B cell (primary cell): ENCODE measurements around the gene QSOX2. TPM values are rescaled to one million over a fixed set of nuclear protein-coding genes. Genes with fewer than 3 reads are reported as not detected.

ENCODE experiments used
- ATAC-seq: fragments of 200-7000 bp; cut with Tn5 transposase; one replicate; pipeline ENCODE4 v1.10.0; 2021; ENCODE audit warnings: low read depth, mild to moderate bottlenecking, moderate number of reproducible peaks, moderate library complexity
- CTCF ChIA-PET: fragments of 350-600 bp; sonication (Branson Sonifier 250); formaldehyde crosslinking; loops from one replicate; lab custom pipeline; 2021; ENCODE audit warnings: antibody characterized with exemption, inconsistent platforms; lab: Charles Lee
- POLR2A ChIA-PET: fragments of 350-600 bp; sonication (Branson Sonifier 250); formaldehyde crosslinking; loops from one replicate; lab custom pipeline; 2021; ENCODE audit warnings: antibody characterized with exemption; lab: Charles Lee
- DNase-seq: peaks from one replicate; pipeline ENCODE4 v3.0.0; 2013
- H2AFZ ChIP-seq: 2 replicates; pipeline ENCODE4 v1.6.1; 2012; ENCODE audit warnings: mild to moderate bottlenecking, low read depth, low read length; ENCODE audit not compliant: insufficient read depth, poor library complexity, severe bottlenecking
- H3K27ac ChIP-seq, 2 donors: 1 replicate in 1 of 2; 2 replicates in 1 of 2; pipeline ENCODE4 v1.5.1; 2012 to 2013; ENCODE audit warnings: low read length in 2 of 2, mild to moderate bottlenecking in 2 of 2, moderate library complexity in 1 of 2
- H3K27me3 ChIP-seq, 4 experiments: fragments of 200-600 bp in 1 of 4; sonication (generic) in 1 of 4; replicated peaks in 1 of 4; 1 replicate in 2 of 4; 2 replicates in 2 of 4; pipeline versions ENCODE4 v1.6.1 to v1.7.0; 2013 to 2016; ENCODE audit warnings: low read length in 3 of 4, mild to moderate bottlenecking in 2 of 4, mixed read lengths in 1 of 4, moderate library complexity in 1 of 4; ENCODE audit not compliant: insufficient read depth in 4 of 4, control insufficient read depth in 3 of 4; ENCODE audit errors: control extremely low read depth in 1 of 4
- H3K36me3 ChIP-seq, 2 experiments: replicated peaks in 1 of 2; 1 replicate in 1 of 2; 2 replicates in 1 of 2; pipeline versions ENCODE4 v1.6.1 to v1.7.1; 2013; ENCODE audit warnings: low read length in 1 of 2; ENCODE audit not compliant: insufficient read depth in 2 of 2, control insufficient read depth in 1 of 2; ENCODE audit errors: control extremely low read depth in 1 of 2, extremely low read depth in 1 of 2
- H3K4me1 ChIP-seq, 2 donors: fragments of 200-600 bp in 1 of 2; sonication (generic) in 1 of 2; 1 replicate in 1 of 2; 2 replicates in 1 of 2; pipeline versions ENCODE4 v1.5.1 to v1.6.1; 2013 to 2017; ENCODE audit warnings: low read length in 2 of 2; ENCODE audit not compliant: control insufficient read depth in 2 of 2, insufficient read depth in 2 of 2
- H3K4me2 ChIP-seq: replicated peaks from 2 replicates; pipeline ENCODE3; 2012; ENCODE audit warnings: mild to moderate bottlenecking, low read depth, low read length; ENCODE audit not compliant: poor library complexity, severe bottlenecking
- H3K4me3 ChIP-seq, 5 experiments: fragments of 200-600 bp in 1 of 5; sonication (generic) in 1 of 5; 1 replicate in 3 of 5; 2 replicates in 2 of 5; pipeline versions ENCODE4 v1.5.1 to v1.7.0; 2011 to 2016; ENCODE audit warnings: low read length in 4 of 5, mild to moderate bottlenecking in 4 of 5, low read depth in 2 of 5, control low read depth in 1 of 5, moderate library complexity in 1 of 5; ENCODE audit not compliant: insufficient read depth in 1 of 5; ENCODE audit errors: control extremely low read depth in 1 of 5, extremely low read depth in 1 of 5
- H3K79me2 ChIP-seq: fragments of 200-600 bp; sonication (generic); one replicate; pipeline ENCODE4 v1.6.0; 2016; ENCODE audit warnings: low read length; ENCODE audit not compliant: control insufficient read depth, insufficient read depth
- H3K9ac ChIP-seq: fragments of 200-600 bp; sonication (generic); 2 replicates; pipeline ENCODE4 v1.6.1; 2017; ENCODE audit warnings: mild to moderate bottlenecking, low read length, moderate library complexity
- H3K9me3 ChIP-seq, 3 donors: one replicate each; pipeline versions ENCODE4 v1.6.1 to v1.7.1; 2013; ENCODE audit warnings: low read length in 2 of 3; ENCODE audit not compliant: control insufficient read depth in 2 of 3, insufficient read depth in 1 of 3; ENCODE audit errors: control extremely low read depth in 1 of 3
- H4K20me1 ChIP-seq: 2 replicates; pipeline ENCODE4 v1.6.0; 2012; ENCODE audit warnings: mild to moderate bottlenecking, low read length; ENCODE audit not compliant: insufficient read depth, control insufficient read depth, poor library complexity, severe bottlenecking
- H3K27ac Mint-ChIP-seq: one replicate; pipeline ENCODE4 v1.8.0; 2021; ENCODE audit warnings: mixed read lengths
- H3K27me3 Mint-ChIP-seq: one replicate; pipeline ENCODE4 v1.8.0; 2021; ENCODE audit warnings: mixed read lengths
- H3K4me1 Mint-ChIP-seq: one replicate; pipeline ENCODE4 v1.8.0; 2021; ENCODE audit warnings: mixed read lengths
- H3K4me3 Mint-ChIP-seq: one replicate; pipeline ENCODE4 v1.8.0; 2021; ENCODE audit warnings: mixed read lengths
- H3K9me3 Mint-ChIP-seq: one replicate; pipeline ENCODE4 v1.8.0; 2022; ENCODE audit warnings: mixed read lengths; ENCODE audit not compliant: insufficient read depth
- EZH2 ChIP-seq: IDR thresholded peaks from 2 replicates; pipeline ENCODE4 v1.6.1; 2012; ENCODE audit warnings: borderline replicate concordance, low read depth, mild to moderate bottlenecking, moderate library complexity, low read length; ENCODE audit not compliant: insufficient read depth, poor library complexity, severe bottlenecking
- WGBS: methylation state at CpG from one replicate; pipeline ENCODE4 v1.1.5; 2013; ENCODE audit warnings: missing lambda C conversion rate; ENCODE audit not compliant: insufficient coverage; 5-methylcytosine and 5-hydroxymethylcytosine counted together
- intact Hi-C: fragments of 100-400 bp; cut with micrococcal nuclease; formaldehyde crosslinking; loops from one replicate; pipeline ENCODE4 v1.10.0; 2022
- polyA plus RNA-seq: library from polyadenylated mRNA; depleted of rRNA; stranded (reverse); fragments of >200 nt; gene quantifications from 2 replicates; pipeline ENCODE4 v1.2.3, GENCODE V29; 2012
- total RNA-seq, 2 donors: library from RNA; stranded (reverse); fragments of 120-200 nt in 1 of 2; gene quantifications; 1 replicate in 1 of 2; 2 replicates in 1 of 2; pipeline versions ENCODE4 v1.2.3 to v1.2.4, GENCODE V29; 2013 to 2022
- TF ChIP-seq, protein P1 (sequence below): fragments of 200-600 bp; IDR thresholded peaks from one replicate; pipeline ENCODE4 v1.8.0; 2022; ENCODE audit warnings: antibody characterized with exemption, mild to moderate bottlenecking

QSOX2 gene
- total and polyA plus RNA-seq, 2 donors (not counting 1 experiment from before 2014, with no cell fraction given), result 62.9 to 139 TPM

GRCh38 chr9:136250676-136251075 is 5.1 kb upstream of the QSOX2 start:
- ATAC-seq (no peak), DNase-seq (no peak)
- Histone ChIP-seq H3K4me2 (no peak overlapping the region), H2AFZ (no peak overlapping the region), H3K4me3 (no peak overlapping the region), H4K20me1 (no peaks in the 10 kb centered on the region), H3K9me3 (no peaks in the 10 kb centered on the region), H3K27me3 (peaks cover 0 to 5% (median 0%) of the 10 kb centered on the region in 4 experiments), H3K9ac (no peak overlapping the region), H3K4me1 (peaks cover 5 to 8% of the 10 kb centered on the region in 2 donors), H3K79me2 (no peaks in the 10 kb centered on the region), H3K36me3 (no peaks in the 10 kb centered on the region), H3K27ac (no peak overlapping the region)
- ChIA-PET CTCF (interaction anchor here (1.4 kb wide), 1 partner anchor 33 kb away, joined by 3 read pairs; no protein-coding TSS in a partner anchor), POLR2A (no interaction called here)
- Mint-ChIP-seq H3K4me3 (no peak overlapping the region), H3K27ac (peak overlapping the region; percentile 10), H3K4me1 (peaks cover 4% of the 10 kb centered on the region), H3K27me3 (no peaks in the 10 kb centered on the region), H3K9me3 (no peaks in the 10 kb centered on the region)
- intact Hi-C loops, result no loop called here
- WGBS, result 73% methylated on average over 10 of the region's 10 CpGs
- TF ChIP-seq, protein P1, sequence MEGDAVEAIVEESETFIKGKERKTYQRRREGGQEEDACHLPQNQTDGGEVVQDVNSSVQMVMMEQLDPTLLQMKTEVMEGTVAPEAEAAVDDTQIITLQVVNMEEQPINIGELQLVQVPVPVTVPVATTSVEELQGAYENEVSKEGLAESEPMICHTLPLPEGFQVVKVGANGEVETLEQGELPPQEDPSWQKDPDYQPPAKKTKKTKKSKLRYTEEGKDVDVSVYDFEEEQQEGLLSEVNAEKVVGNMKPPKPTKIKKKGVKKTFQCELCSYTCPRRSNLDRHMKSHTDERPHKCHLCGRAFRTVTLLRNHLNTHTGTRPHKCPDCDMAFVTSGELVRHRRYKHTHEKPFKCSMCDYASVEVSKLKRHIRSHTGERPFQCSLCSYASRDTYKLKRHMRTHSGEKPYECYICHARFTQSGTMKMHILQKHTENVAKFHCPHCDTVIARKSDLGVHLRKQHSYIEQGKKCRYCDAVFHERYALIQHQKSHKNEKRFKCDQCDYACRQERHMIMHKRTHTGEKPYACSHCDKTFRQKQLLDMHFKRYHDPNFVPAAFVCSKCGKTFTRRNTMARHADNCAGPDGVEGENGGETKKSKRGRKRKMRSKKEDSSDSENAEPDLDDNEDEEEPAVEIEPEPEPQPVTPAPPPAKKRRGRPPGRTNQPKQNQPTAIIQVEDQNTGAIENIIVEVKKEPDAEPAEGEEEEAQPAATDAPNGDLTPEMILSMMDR, result no peak
- no peak for TF ChIP-seq EZH2

GRCh38 chr9:136249877-136250559 is 4.4 kb upstream of the QSOX2 start:
- no peak overlapping the region for H3K9ac ChIP-seq
- no peak overlapping the region for H3K4me3 Mint-ChIP-seq

More at GRCh38 chr9:136249877-136250559, 4.4 kb upstream of the QSOX2 start:
- POLR2A ChIA-PET, result no interaction called here
- Histone ChIP-seq H3K4me3 (no peak overlapping the region), H3K27me3 (peaks cover 0 to 2% (median 0%) of the 10 kb centered on the region in 4 experiments), H2AFZ (no peak overlapping the region), H3K36me3 (no peaks in the 10 kb centered on the region), H3K4me1 (peaks cover 5 to 9% of the 10 kb centered on the region in 2 donors), H4K20me1 (peaks cover 3% of the 10 kb centered on the region), H3K9me3 (no peaks in the 10 kb centered on the region), H3K79me2 (peaks cover 3% of the 10 kb centered on the region), H3K4me2 (no peak overlapping the region), H3K27ac (no peak overlapping the region)
- TF ChIP-seq EZH2, result no peak
- TF ChIP-seq, protein P1, result no peak
- Mint-ChIP-seq H3K9me3 (no peaks in the 10 kb centered on the region), H3K27ac (no peak overlapping the region), H3K27me3 (no peaks in the 10 kb centered on the region), H3K4me1 (peaks cover 5% of the 10 kb centered on the region)
- intact Hi-C loops, result loop anchor here (10.0 kb wide), 1 partner anchor 285 kb away; the partner anchor contains the start of gene UBAC1
- ATAC-seq (no peak), DNase-seq (no peak)
- CTCF ChIA-PET, result no interaction called here
- 85% methylated on average over 23 of the region's 30 CpGs for WGBS
